Caco-2 (cell line): ENCODE measurements around the gene GIPC2. TPM values are rescaled to one million over a fixed set of nuclear protein-coding genes. Genes with fewer than 3 reads are reported as not detected.

Experiments
- BruUV-seq: library from RNA; stranded (reverse); fragments of 400-500 nt; replicated peaks from 2 replicates; lab custom pipeline; 2021; lab: Mats Ljungman, UMichigan
- CTCF ChIA-PET: fragments of 300-600 bp; sonication (Branson Sonifier 250); formaldehyde crosslinking; loops from one replicate; lab custom pipeline; 2022; ENCODE audit warnings: antibody characterized with exemption; lab: Charles Lee
- POLR2A ChIA-PET: fragments of 300-600 bp; sonication (Branson Sonifier 250); formaldehyde crosslinking; loops from one replicate; lab custom pipeline; 2022; ENCODE audit warnings: antibody characterized with exemption; lab: Charles Lee
- DNase-seq, 2 experiments: peaks; one replicate each; pipeline versions ENCODE4 v3.0.0 to v3.0.0-alpha.2; 2020 to 2022
- H3K27me3 ChIP-seq: replicated peaks from 2 replicates; pipeline ENCODE4 v1.6.0; 2011; ENCODE audit warnings: low read length; ENCODE audit not compliant: control insufficient read depth, insufficient read depth
- H3K36me3 ChIP-seq: 2 replicates; pipeline ENCODE4 v1.5.1; 2011; ENCODE audit warnings: low read length; ENCODE audit not compliant: control insufficient read depth, insufficient read depth
- H3K4me1 ChIP-seq: fragments of 250-450 bp; sonication (Bioruptor Pico); 2 replicates; pipeline ENCODE4 v1.5.1; 2020; ENCODE audit warnings: mild to moderate bottlenecking
- H3K4me3 ChIP-seq: 2 replicates; pipeline ENCODE4 v1.5.1; 2011; ENCODE audit warnings: low read depth, mild to moderate bottlenecking, control low read depth, low read length
- H3K9me3 ChIP-seq: fragments of 250-450 bp; sonication (Bioruptor Pico); 2 replicates; pipeline ENCODE4 v1.5.1; 2020; ENCODE audit warnings: mild to moderate bottlenecking, moderate library complexity
- H3K27ac Mint-ChIP-seq: one replicate; pipeline ENCODE4 v1.8.0; 2022; ENCODE audit warnings: mixed read lengths; ENCODE audit not compliant: unreplicated experiment
- H3K27me3 Mint-ChIP-seq: one replicate; pipeline ENCODE4 v1.8.0; 2022; ENCODE audit warnings: mixed read lengths; ENCODE audit not compliant: insufficient read depth, unreplicated experiment
- H3K36me3 Mint-ChIP-seq: one replicate; pipeline ENCODE4 v1.8.0; 2022; ENCODE audit warnings: mild to moderate bottlenecking, mixed read lengths; ENCODE audit not compliant: insufficient read depth, unreplicated experiment
- H3K4me1 Mint-ChIP-seq: one replicate; pipeline ENCODE4 v1.8.0; 2022; ENCODE audit warnings: low read depth, mixed read lengths; ENCODE audit not compliant: unreplicated experiment
- H3K4me3 Mint-ChIP-seq: one replicate; pipeline ENCODE4 v1.8.0; 2022; ENCODE audit warnings: mild to moderate bottlenecking, moderate library complexity, mixed read lengths; ENCODE audit not compliant: unreplicated experiment
- H3K9me3 Mint-ChIP-seq: one replicate; pipeline ENCODE4 v1.8.0; 2022; ENCODE audit warnings: mixed read lengths; ENCODE audit not compliant: unreplicated experiment
- CTCF ChIP-seq, 2 experiments: fragments of 200-600 bp in 1 of 2; IDR thresholded peaks; 1 replicate in 1 of 2; 2 replicates in 1 of 2; pipeline versions ENCODE4 v1.5.1 to v1.8.0; 2011 to 2022; ENCODE audit warnings: antibody characterized with exemption in 1 of 2, control low read depth in 1 of 2, inconsistent platforms in 1 of 2, low read depth in 1 of 2, low read length in 1 of 2, mild to moderate bottlenecking in 1 of 2, moderate library complexity in 1 of 2; ENCODE audit not compliant: insufficient read depth in 1 of 2, severe bottlenecking in 1 of 2, unreplicated experiment in 1 of 2
- intact Hi-C: fragments of 100-400 bp; cut with micrococcal nuclease; formaldehyde crosslinking; loops from one replicate; pipeline ENCODE4 v1.10.0; 2022; ENCODE audit not compliant: unreplicated experiment
- total RNA-seq: library from RNA; stranded (reverse); gene quantifications from 2 replicates; pipeline ENCODE4 v1.2.3, GENCODE V29; 2022

GIPC2 gene
- total RNA-seq, 1 experiment from 2014 or later = 4.4 TPM

- no TSS peak for BruUV-seq
- CTCF ChIA-PET = no interaction called here
- Mint-ChIP-seq H3K4me1 (no peaks in the 10 kb centered on the region), H3K27ac (no peak overlapping the region), H3K36me3 (no peaks in the 10 kb centered on the region), H3K4me3 (no peak overlapping the region), H3K9me3 (no peaks in the 10 kb centered on the region), H3K27me3 (no peaks in the 10 kb centered on the region)
- no peak for TF ChIP-seq CTCF (IDR thresholded peaks at IDR 0.05; ENCODE audit: insufficient read depth in 1 of 2, low read depth in 1 of 2, low read length in 1 of 2, severe bottlenecking in 1 of 2, unreplicated experiment in 1 of 2)
- Histone ChIP-seq H3K4me1 (no peaks in the 10 kb centered on the region), H3K36me3 (no peaks in the 10 kb centered on the region), H3K27me3 (no peaks in the 10 kb centered on the region), H3K4me3 (no peak overlapping the region), H3K9me3 (no peaks in the 10 kb centered on the region)
- POLR2A ChIA-PET = no interaction called here
- DNase-seq = no peak
- intact Hi-C loops = no loop called here
Measured at GRCh38 chr1:78132174-78132947, 86.6 kb downstream of the GIPC2 start.

GRCh38 chr1:78132948-78133322 lies 87.2 kb downstream of the GIPC2 start:
- H3K27me3 Mint-ChIP-seq = no peaks in the 10 kb centered on the region
- Histone ChIP-seq H3K9me3 (no peaks in the 10 kb centered on the region), H3K4me3 (no peak overlapping the region), H3K36me3 (no peaks in the 10 kb centered on the region), H3K27me3 (no peaks in the 10 kb centered on the region), H3K4me1 (no peaks in the 10 kb centered on the region)
- no peaks in the 10 kb centered on the region for H3K4me1 Mint-ChIP-seq
- no peaks in the 10 kb centered on the region for H3K9me3 Mint-ChIP-seq
- BruUV-seq = no TSS peak
- TF ChIP-seq CTCF (IDR thresholded peaks at IDR 0.05; ENCODE audit: insufficient read depth in 1 of 2, low read depth in 1 of 2, low read length in 1 of 2, severe bottlenecking in 1 of 2, unreplicated experiment in 1 of 2) = no peak
- no peaks in the 10 kb centered on the region for H3K36me3 Mint-ChIP-seq
- ChIA-PET CTCF (no interaction called here), POLR2A (no interaction called here)
- H3K27ac Mint-ChIP-seq = no peak overlapping the region
- DNase-seq = no peak
- H3K4me3 Mint-ChIP-seq = no peak overlapping the region
- intact Hi-C loops = no loop called here

- no peak overlapping the region for H3K4me3 ChIP-seq
- POLR2A ChIA-PET = no interaction called here
- Mint-ChIP-seq H3K4me3 (no peak overlapping the region), H3K4me1 (no peaks in the 10 kb centered on the region), H3K27ac (no peak overlapping the region), H3K36me3 (no peaks in the 10 kb centered on the region), H3K27me3 (no peaks in the 10 kb centered on the region), H3K9me3 (no peaks in the 10 kb centered on the region)
- no peak for DNase-seq
- no peak for TF ChIP-seq CTCF (IDR thresholded peaks at IDR 0.05; ENCODE audit: insufficient read depth in 1 of 2, low read depth in 1 of 2, low read length in 1 of 2, severe bottlenecking in 1 of 2, unreplicated experiment in 1 of 2)
- H3K9me3 ChIP-seq = no peaks in the 10 kb centered on the region
- H3K27me3 ChIP-seq = no peaks in the 10 kb centered on the region
- intact Hi-C loops = no loop called here
- BruUV-seq = no TSS peak
- no peaks in the 10 kb centered on the region for H3K4me1 ChIP-seq
- CTCF ChIA-PET = no interaction called here
- H3K36me3 ChIP-seq = no peaks in the 10 kb centered on the region
Measured at GRCh38 chr1:78136680-78137079, 90.9 kb downstream of the GIPC2 start.
